Naive thymus-derived CD4-positive, alpha-beta T cell (primary cell): ENCODE results near the gene IFTAP. TPM values are rescaled to one million over a fixed set of nuclear protein-coding genes. Genes with fewer than 3 reads are reported as not detected.

Experiments used
- ATAC-seq: fragments of 150-1000 bp; cut with Tn5 transposase; 2 replicates; pipeline ENCODE4 v1.10.0; 2021; ENCODE audit warnings: mild to moderate bottlenecking, moderate library complexity
- CTCF ChIA-PET: fragments of 350-600 bp; sonication (Branson Sonifier 250); formaldehyde crosslinking; loops from one replicate; lab custom pipeline; 2021; ENCODE audit warnings: antibody characterized with exemption; lab: Charles Lee
- POLR2A ChIA-PET: fragments of 350-600 bp; sonication (Branson Sonifier 250); formaldehyde crosslinking; loops from one replicate; lab custom pipeline; 2021; ENCODE audit warnings: antibody characterized with exemption, inconsistent platforms; lab: Charles Lee
- DNase-seq, 9 donors: peaks; one replicate each; pipeline versions ENCODE4 v3.0.0 to v3.0.0-alpha.2; 2020 to 2022; ENCODE audit warnings: mixed read lengths in 1 of 9
- H3K27ac ChIP-seq: one replicate; pipeline ENCODE4 v1.7.0; 2013; ENCODE audit warnings: mild to moderate bottlenecking, low read depth, low read length, moderate library complexity
- H3K27me3 ChIP-seq, 2 donors: one replicate each; pipeline ENCODE4 v1.7.0; 2013; ENCODE audit warnings: low read length in 2 of 2, mild to moderate bottlenecking in 2 of 2, moderate library complexity in 2 of 2; ENCODE audit not compliant: control insufficient read depth in 2 of 2, insufficient read depth in 2 of 2
- H3K36me3 ChIP-seq, 3 experiments: 1 replicate in 2 of 3; 2 replicates in 1 of 3; pipeline ENCODE4 v1.7.0; 2013; ENCODE audit warnings: low read length in 3 of 3, mild to moderate bottlenecking in 3 of 3, moderate library complexity in 1 of 3; ENCODE audit not compliant: insufficient read depth in 3 of 3, control insufficient read depth in 2 of 3
- H3K4me1 ChIP-seq, 2 donors: one replicate each; pipeline ENCODE4 v1.7.0; 2013; ENCODE audit warnings: low read length in 2 of 2, mild to moderate bottlenecking in 2 of 2, moderate library complexity in 1 of 2; ENCODE audit not compliant: control insufficient read depth in 2 of 2, insufficient read depth in 2 of 2
- H3K4me3 ChIP-seq: 2 replicates; pipeline ENCODE4 v1.7.0; 2013; ENCODE audit warnings: mild to moderate bottlenecking, low read length
- H3K9me3 ChIP-seq, 3 experiments: 1 replicate in 2 of 3; 2 replicates in 1 of 3; pipeline ENCODE4 v1.7.0; 2013; ENCODE audit warnings: low read length in 3 of 3; ENCODE audit not compliant: control insufficient read depth in 2 of 3
- H3K27ac Mint-ChIP-seq, 9 donors: one replicate each; pipeline ENCODE4 v1.8.0; 2020 to 2022; ENCODE audit warnings: mixed read lengths in 9 of 9, mild to moderate bottlenecking in 8 of 9, moderate library complexity in 5 of 9, inconsistent platforms in 2 of 9
- H3K27me3 Mint-ChIP-seq, 5 donors: one replicate each; pipeline ENCODE4 v1.8.0; 2021 to 2022; ENCODE audit warnings: mixed read lengths in 5 of 5, mild to moderate bottlenecking in 1 of 5
- H3K36me3 Mint-ChIP-seq, 5 donors: one replicate each; pipeline ENCODE4 v1.8.0; 2020 to 2022; ENCODE audit warnings: mixed read lengths in 5 of 5, mild to moderate bottlenecking in 3 of 5, inconsistent platforms in 1 of 5
- H3K4me1 Mint-ChIP-seq, 7 donors: one replicate each; pipeline ENCODE4 v1.8.0; 2020 to 2022; ENCODE audit warnings: mixed read lengths in 7 of 7, mild to moderate bottlenecking in 3 of 7, inconsistent platforms in 1 of 7
- H3K4me3 Mint-ChIP-seq, 10 donors: one replicate each; pipeline ENCODE4 v1.8.0; 2020 to 2022; ENCODE audit warnings: mild to moderate bottlenecking in 10 of 10, mixed read lengths in 10 of 10, moderate library complexity in 6 of 10, inconsistent platforms in 2 of 10
- H3K9me3 Mint-ChIP-seq, 11 donors: one replicate each; pipeline ENCODE4 v1.8.0; 2020 to 2022; ENCODE audit warnings: mixed read lengths in 11 of 11, mild to moderate bottlenecking in 4 of 11, inconsistent platforms in 1 of 11, moderate library complexity in 1 of 11
- intact Hi-C, 2 donors: fragments of 100-400 bp; cut with micrococcal nuclease; formaldehyde crosslinking; loops; one replicate each; pipeline ENCODE4 v1.15.1; 2023
- polyA plus RNA-seq, 2 donors: library from polyadenylated mRNA; unstranded; fragments of 300-500 nt; fragmentation: Illumina TruSeq; gene quantifications; one replicate each; pipeline ENCODE4 v1.2.3, GENCODE V29; 2021
- total RNA-seq, 6 experiments: library from RNA in 5 of 6; stranded (reverse) in 5 of 6; gene quantifications; 1 replicate in 5 of 6; 2 replicates in 1 of 6; pipeline ENCODE4 v1.2.3 and lab custom pipeline; 2021 to 2026

Gene IFTAP
- total and polyA plus RNA-seq, 7 experiments from 2014 or later = 1.1 to 14.1 (median 3.2) TPM; not detected in 1

- Mint-ChIP-seq H3K4me3 (no peak overlapping the region), H3K4me1 (peaks cover 4 to 20% (median 9%) of the 10 kb centered on the region in 7 donors), H3K27me3 (peaks cover 38 to 68% (median 50%) of the 10 kb centered on the region in 5 donors), H3K9me3 (peaks cover 0 to 3% (median 0%) of the 10 kb centered on the region in 11 donors), H3K36me3 (peaks cover 0 to 1% (median 0%) of the 10 kb centered on the region in 5 donors), H3K27ac (no peak overlapping the region)
- ChIA-PET POLR2A (no interaction called here), CTCF (no interaction called here)
- Histone ChIP-seq H3K36me3 (no peaks in the 10 kb centered on the region), H3K4me1 (no peaks in the 10 kb centered on the region), H3K27me3 (peaks cover 0 to 3% of the 10 kb centered on the region in 2 donors), H3K9me3 (no peaks in the 10 kb centered on the region), H3K27ac (no peak overlapping the region), H3K4me3 (no peak overlapping the region)
- DNase-seq (no peak), ATAC-seq (no peak)
- intact Hi-C loops = no loop called here
Measured at GRCh38 chr11:36590513-36590912, 3.8 kb upstream of the IFTAP start.

- intact Hi-C loops = no loop called here
- Histone ChIP-seq H3K27ac (no peak overlapping the region), H3K36me3 (no peaks in the 10 kb centered on the region), H3K4me3 (no peak overlapping the region), H3K27me3 (peaks cover 0 to 3% of the 10 kb centered on the region in 2 donors), H3K4me1 (no peaks in the 10 kb centered on the region), H3K9me3 (no peaks in the 10 kb centered on the region)
- Mint-ChIP-seq H3K27ac (no peak overlapping the region), H3K27me3 (peaks cover 44 to 74% (median 53%) of the 10 kb centered on the region in 5 donors), H3K9me3 (peaks cover 0 to 3% (median 0%) of the 10 kb centered on the region in 11 donors), H3K4me1 (peaks cover 4 to 22% (median 9%) of the 10 kb centered on the region in 7 donors), H3K4me3 (no peak overlapping the region), H3K36me3 (peaks cover 0 to 1% (median 0%) of the 10 kb centered on the region in 5 donors)
- ChIA-PET CTCF (no interaction called here), POLR2A (no interaction called here)
- no peak for ATAC-seq
- DNase-seq = no peak
Measured at GRCh38 chr11:36591433-36591832, 2.9 kb upstream of the IFTAP start.

- CTCF ChIA-PET = no interaction called here
- DNase-seq = no peak
- no peaks in the 10 kb centered on the region for H3K36me3 ChIP-seq
- H3K27ac ChIP-seq = no peak overlapping the region
- peaks cover 15 to 52% (median 39%) of the 10 kb centered on the region in 5 donors for H3K27me3 Mint-ChIP-seq
- peaks cover 4 to 16% (median 9%) of the 10 kb centered on the region in 7 donors for H3K4me1 Mint-ChIP-seq
- peaks cover 0 to 1% (median 0%) of the 10 kb centered on the region in 5 donors for H3K36me3 Mint-ChIP-seq
- H3K27ac Mint-ChIP-seq = no peak overlapping the region
- no peaks in the 10 kb centered on the region for H3K9me3 Mint-ChIP-seq
- POLR2A ChIA-PET = no interaction called here
- no peaks in the 10 kb centered on the region for H3K9me3 ChIP-seq
- no peak for ATAC-seq
- no peak overlapping the region for H3K4me3 ChIP-seq
- H3K4me1 ChIP-seq = no peaks in the 10 kb centered on the region
- peaks cover 0 to 3% of the 10 kb centered on the region in 2 donors for H3K27me3 ChIP-seq
- intact Hi-C loops = no loop called here
- H3K4me3 Mint-ChIP-seq = no peak overlapping the region
Measured at GRCh38 chr11:36596880-36597279, 2.6 kb downstream of the IFTAP start.

GRCh38 chr11:36598051-36598450 lies 3.7 kb downstream of the IFTAP start, which contains the start of gene RAG2:
Gene RAG2 (minus strand): TSS chr11:36598236. CDS start chr11:36594168, 4,068 bp downstream.
- no peak for ATAC-seq
- Mint-ChIP-seq H3K27me3 (peaks cover 8 to 55% (median 46%) of the 10 kb centered on the region in 5 donors), H3K4me1 (peaks cover 4 to 16% (median 9%) of the 10 kb centered on the region in 7 donors), H3K9me3 (no peaks in the 10 kb centered on the region), H3K4me3 (no peak within 1 kb of the TSS), H3K36me3 (peaks cover 0 to 1% (median 0%) of the 10 kb centered on the region in 5 donors), H3K27ac (no peak within 1 kb of the TSS)
- CTCF ChIA-PET = no interaction called here
- H3K4me3 ChIP-seq = no peak within 1 kb of the TSS
- POLR2A ChIA-PET = no interaction called here
- peaks cover 0 to 3% of the 10 kb centered on the region in 2 donors for H3K27me3 ChIP-seq
- no peak for DNase-seq
- H3K9me3 ChIP-seq = no peaks in the 10 kb centered on the region
- intact Hi-C loops = no loop called here
- no peak within 1 kb of the TSS for H3K27ac ChIP-seq
- H3K36me3 ChIP-seq = no peaks in the 10 kb centered on the region
- no peaks in the 10 kb centered on the region for H3K4me1 ChIP-seq

GRCh38 chr11:36600180-36600579 lies 5.9 kb downstream of the IFTAP start:
- DNase-seq (no peak), ATAC-seq (no peak)
- Histone ChIP-seq H3K36me3 (no peaks in the 10 kb centered on the region), H3K27me3 (no peaks in the 10 kb centered on the region), H3K27ac (no peak overlapping the region), H3K4me1 (no peaks in the 10 kb centered on the region), H3K9me3 (no peaks in the 10 kb centered on the region), H3K4me3 (no peak overlapping the region)
- peaks cover 4 to 45% (median 34%) of the 10 kb centered on the region in 5 donors for H3K27me3 Mint-ChIP-seq
- POLR2A ChIA-PET = no interaction called here
- no peak overlapping the region for H3K4me3 Mint-ChIP-seq
- intact Hi-C loops = no loop called here
- no peaks in the 10 kb centered on the region for H3K36me3 Mint-ChIP-seq
- peaks cover 0 to 5% (median under 1%) of the 10 kb centered on the region in 7 donors for H3K4me1 Mint-ChIP-seq
- H3K27ac Mint-ChIP-seq = no peak overlapping the region
- H3K9me3 Mint-ChIP-seq = no peaks in the 10 kb centered on the region
- CTCF ChIA-PET = interaction anchor here (0.6 kb wide), 1 partner anchor 34 kb away, joined by 3 read pairs; no protein-coding TSS in a partner anchor

GRCh38 chr11:36601155-36601554 lies 6.9 kb downstream of the IFTAP start:
- Mint-ChIP-seq H3K9me3 (no peaks in the 10 kb centered on the region), H3K4me1 (no peaks in the 10 kb centered on the region), H3K27me3 (peaks cover 0 to 36% (median 34%) of the 10 kb centered on the region in 5 donors), H3K27ac (no peak overlapping the region), H3K4me3 (no peak overlapping the region), H3K36me3 (no peaks in the 10 kb centered on the region)
- ChIA-PET CTCF (no interaction called here), POLR2A (no interaction called here)
- Histone ChIP-seq H3K36me3 (no peaks in the 10 kb centered on the region), H3K27ac (no peak overlapping the region), H3K27me3 (no peaks in the 10 kb centered on the region), H3K4me1 (no peaks in the 10 kb centered on the region), H3K4me3 (no peak overlapping the region), H3K9me3 (no peaks in the 10 kb centered on the region)
- intact Hi-C loops = no loop called here
- no peak for DNase-seq
- ATAC-seq = no peak

- intact Hi-C loops = no loop called here
- Mint-ChIP-seq H3K36me3 (no peaks in the 10 kb centered on the region), H3K4me3 (no peak overlapping the region), H3K27me3 (peaks cover 0 to 36% (median 33%) of the 10 kb centered on the region in 5 donors), H3K27ac (no peak overlapping the region), H3K4me1 (no peaks in the 10 kb centered on the region), H3K9me3 (no peaks in the 10 kb centered on the region)
- Histone ChIP-seq H3K36me3 (no peaks in the 10 kb centered on the region), H3K27me3 (no peaks in the 10 kb centered on the region), H3K4me3 (no peak overlapping the region), H3K4me1 (no peaks in the 10 kb centered on the region), H3K9me3 (no peaks in the 10 kb centered on the region), H3K27ac (no peak overlapping the region)
- POLR2A ChIA-PET = no interaction called here
- ATAC-seq (no peak), DNase-seq (no peak)
- CTCF ChIA-PET = no interaction called here
Measured at GRCh38 chr11:36602135-36602534, 7.8 kb downstream of the IFTAP start.
